Measurements from ENCODE around the gene CD47. TPM values are rescaled to one million over a fixed set of nuclear protein-coding genes. Genes with fewer than 3 reads are reported as not detected.

CD47 gene
- total and polyA plus RNA-seq, 2 of the 13 experiments (the other 11 are each of a cell fraction or from before 2014, with no cell fraction given): 3.3 to 6.5 TPM

DNA sequence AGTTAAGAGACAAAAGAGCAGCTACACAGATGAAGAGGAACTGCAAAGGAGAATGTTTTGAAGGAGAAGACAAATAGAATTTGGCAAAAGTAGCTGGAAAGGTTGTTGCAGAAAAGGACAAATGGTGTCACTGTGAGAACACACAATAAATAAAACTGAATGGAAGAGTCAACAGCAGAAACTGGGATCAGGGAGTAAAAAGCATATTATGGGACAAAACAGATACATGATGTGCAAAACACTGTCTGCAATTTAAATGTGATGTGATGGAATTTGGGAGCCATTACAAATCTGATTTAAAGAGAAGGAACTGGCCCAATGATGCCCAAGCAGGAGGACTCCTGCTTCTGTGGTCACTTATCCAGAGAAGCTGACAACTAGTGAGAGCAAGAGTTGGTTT lies 46.1 kb downstream of the CD47 start (continued):
- TF ChIP-seq, protein P1, sequence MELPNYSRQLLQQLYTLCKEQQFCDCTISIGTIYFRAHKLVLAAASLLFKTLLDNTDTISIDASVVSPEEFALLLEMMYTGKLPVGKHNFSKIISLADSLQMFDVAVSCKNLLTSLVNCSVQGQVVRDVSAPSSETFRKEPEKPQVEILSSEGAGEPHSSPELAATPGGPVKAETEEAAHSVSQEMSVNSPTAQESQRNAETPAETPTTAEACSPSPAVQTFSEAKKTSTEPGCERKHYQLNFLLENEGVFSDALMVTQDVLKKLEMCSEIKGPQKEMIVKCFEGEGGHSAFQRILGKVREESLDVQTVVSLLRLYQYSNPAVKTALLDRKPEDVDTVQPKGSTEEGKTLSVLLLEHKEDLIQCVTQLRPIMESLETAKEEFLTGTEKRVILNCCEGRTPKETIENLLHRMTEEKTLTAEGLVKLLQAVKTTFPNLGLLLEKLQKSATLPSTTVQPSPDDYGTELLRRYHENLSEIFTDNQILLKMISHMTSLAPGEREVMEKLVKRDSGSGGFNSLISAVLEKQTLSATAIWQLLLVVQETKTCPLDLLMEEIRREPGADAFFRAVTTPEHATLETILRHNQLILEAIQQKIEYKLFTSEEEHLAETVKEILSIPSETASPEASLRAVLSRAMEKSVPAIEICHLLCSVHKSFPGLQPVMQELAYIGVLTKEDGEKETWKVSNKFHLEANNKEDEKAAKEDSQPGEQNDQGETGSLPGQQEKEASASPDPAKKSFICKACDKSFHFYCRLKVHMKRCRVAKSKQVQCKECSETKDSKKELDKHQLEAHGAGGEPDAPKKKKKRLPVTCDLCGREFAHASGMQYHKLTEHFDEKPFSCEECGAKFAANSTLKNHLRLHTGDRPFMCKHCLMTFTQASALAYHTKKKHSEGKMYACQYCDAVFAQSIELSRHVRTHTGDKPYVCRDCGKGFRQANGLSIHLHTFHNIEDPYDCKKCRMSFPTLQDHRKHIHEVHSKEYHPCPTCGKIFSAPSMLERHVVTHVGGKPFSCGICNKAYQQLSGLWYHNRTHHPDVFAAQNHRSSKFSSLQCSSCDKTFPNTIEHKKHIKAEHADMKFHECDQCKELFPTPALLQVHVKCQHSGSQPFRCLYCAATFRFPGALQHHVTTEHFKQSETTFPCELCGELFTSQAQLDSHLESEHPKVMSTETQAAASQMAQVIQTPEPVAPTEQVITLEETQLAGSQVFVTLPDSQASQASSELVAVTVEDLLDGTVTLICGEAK (IDR thresholded peaks at IDR 0.05): no peak
- TF ChIP-seq, protein P1 (CRISPR knock-in tag; IDR thresholded peaks at IDR 0.05): no peak
- TF ChIP-seq, protein P2, sequence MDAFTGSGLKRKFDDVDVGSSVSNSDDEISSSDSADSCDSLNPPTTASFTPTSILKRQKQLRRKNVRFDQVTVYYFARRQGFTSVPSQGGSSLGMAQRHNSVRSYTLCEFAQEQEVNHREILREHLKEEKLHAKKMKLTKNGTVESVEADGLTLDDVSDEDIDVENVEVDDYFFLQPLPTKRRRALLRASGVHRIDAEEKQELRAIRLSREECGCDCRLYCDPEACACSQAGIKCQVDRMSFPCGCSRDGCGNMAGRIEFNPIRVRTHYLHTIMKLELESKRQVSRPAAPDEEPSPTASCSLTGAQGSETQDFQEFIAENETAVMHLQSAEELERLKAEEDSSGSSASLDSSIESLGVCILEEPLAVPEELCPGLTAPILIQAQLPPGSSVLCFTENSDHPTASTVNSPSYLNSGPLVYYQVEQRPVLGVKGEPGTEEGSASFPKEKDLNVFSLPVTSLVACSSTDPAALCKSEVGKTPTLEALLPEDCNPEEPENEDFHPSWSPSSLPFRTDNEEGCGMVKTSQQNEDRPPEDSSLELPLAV (CRISPR knock-in tag; conservative IDR thresholded peaks at IDR 0.05; ENCODE audit: low read depth): no peak
- no peak for TF ChIP-seq ESRRA (CRISPR knock-in tag; IDR thresholded peaks at IDR 0.05; ENCODE audit: low read depth)
- no peak for TF ChIP-seq EZH2 (conservative IDR thresholded peaks at IDR 0.05; ENCODE audit: low read depth, low read length)
- TF ChIP-seq ZNF558 (CRISPR knock-in tag; IDR thresholded peaks at IDR 0.05; ENCODE audit: borderline replicate concordance): no peak
- TF ChIP-seq, protein P3, sequence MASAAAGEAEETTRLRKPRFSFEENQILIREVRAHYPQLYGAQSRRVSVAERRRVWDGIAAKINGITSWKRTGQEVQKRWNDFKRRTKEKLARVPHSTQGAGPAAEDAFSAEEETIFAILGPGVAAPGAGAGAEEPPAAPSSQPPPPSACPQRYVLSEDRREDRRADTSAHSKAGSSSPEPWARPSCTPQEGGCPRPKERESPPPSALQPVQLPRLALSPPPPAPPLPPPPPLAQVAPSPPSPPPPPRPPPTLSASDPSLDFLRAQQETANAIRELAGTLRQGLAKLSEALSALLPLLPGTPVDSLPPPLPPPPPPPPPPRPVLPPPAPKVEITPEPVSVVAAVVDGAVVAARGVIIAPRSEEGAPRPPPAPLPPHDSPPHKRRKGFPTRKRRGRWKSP (CRISPR knock-in tag; IDR thresholded peaks at IDR 0.05): no peak
- TF ChIP-seq RXRB (CRISPR knock-in tag; IDR thresholded peaks at IDR 0.05; ENCODE audit: borderline replicate concordance): no peak
- no peak for TF ChIP-seq CCAR2 (optimal IDR thresholded peaks at IDR 0.05; ENCODE audit: low read depth, low read length)
- no peak for TF ChIP-seq TCF12 (IDR thresholded peaks at IDR 0.05)
- TF ChIP-seq TCF12 (CRISPR knock-in tag; IDR thresholded peaks at IDR 0.05): no peak
- TF ChIP-seq, protein P4, sequence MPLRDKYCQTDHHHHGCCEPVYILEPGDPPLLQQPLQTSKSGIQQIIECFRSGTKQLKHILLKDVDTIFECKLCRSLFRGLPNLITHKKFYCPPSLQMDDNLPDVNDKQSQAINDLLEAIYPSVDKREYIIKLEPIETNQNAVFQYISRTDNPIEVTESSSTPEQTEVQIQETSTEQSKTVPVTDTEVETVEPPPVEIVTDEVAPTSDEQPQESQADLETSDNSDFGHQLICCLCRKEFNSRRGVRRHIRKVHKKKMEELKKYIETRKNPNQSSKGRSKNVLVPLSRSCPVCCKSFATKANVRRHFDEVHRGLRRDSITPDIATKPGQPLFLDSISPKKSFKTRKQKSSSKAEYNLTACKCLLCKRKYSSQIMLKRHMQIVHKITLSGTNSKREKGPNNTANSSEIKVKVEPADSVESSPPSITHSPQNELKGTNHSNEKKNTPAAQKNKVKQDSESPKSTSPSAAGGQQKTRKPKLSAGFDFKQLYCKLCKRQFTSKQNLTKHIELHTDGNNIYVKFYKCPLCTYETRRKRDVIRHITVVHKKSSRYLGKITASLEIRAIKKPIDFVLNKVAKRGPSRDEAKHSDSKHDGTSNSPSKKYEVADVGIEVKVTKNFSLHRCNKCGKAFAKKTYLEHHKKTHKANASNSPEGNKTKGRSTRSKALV (CRISPR knock-in tag; IDR thresholded peaks at IDR 0.05): no peak
- no peak for TF ChIP-seq RBAK (CRISPR knock-in tag; IDR thresholded peaks at IDR 0.05)
- TF ChIP-seq, protein P5, sequence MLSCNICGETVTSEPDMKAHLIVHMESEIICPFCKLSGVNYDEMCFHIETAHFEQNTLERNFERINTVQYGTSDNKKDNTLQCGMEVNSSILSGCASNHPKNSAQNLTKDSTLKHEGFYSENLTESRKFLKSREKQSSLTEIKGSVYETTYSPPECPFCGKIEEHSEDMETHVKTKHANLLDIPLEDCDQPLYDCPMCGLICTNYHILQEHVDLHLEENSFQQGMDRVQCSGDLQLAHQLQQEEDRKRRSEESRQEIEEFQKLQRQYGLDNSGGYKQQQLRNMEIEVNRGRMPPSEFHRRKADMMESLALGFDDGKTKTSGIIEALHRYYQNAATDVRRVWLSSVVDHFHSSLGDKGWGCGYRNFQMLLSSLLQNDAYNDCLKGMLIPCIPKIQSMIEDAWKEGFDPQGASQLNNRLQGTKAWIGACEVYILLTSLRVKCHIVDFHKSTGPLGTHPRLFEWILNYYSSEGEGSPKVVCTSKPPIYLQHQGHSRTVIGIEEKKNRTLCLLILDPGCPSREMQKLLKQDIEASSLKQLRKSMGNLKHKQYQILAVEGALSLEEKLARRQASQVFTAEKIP (CRISPR knock-in tag; IDR thresholded peaks at IDR 0.05; ENCODE audit: borderline replicate concordance): no peak
- TF ChIP-seq SCMH1 (CRISPR knock-in tag; IDR thresholded peaks at IDR 0.05; ENCODE audit: borderline replicate concordance): no peak
